SK-N-MC (cell line): ENCODE data around the gene RHBDF2.

Experiments used
- DNase-seq: peaks from one replicate; pipeline ENCODE4 v3.0.0-alpha.2; 2011; ENCODE audit warnings: low read depth, low spot score
- H3K27ac ChIP-seq: fragments of 200-600 bp; sonication (generic); 2 replicates; pipeline ENCODE4 v1.5.1; 2016; ENCODE audit warnings: mixed run types
- H3K36me3 ChIP-seq: fragments of 200-600 bp; sonication (generic); 2 replicates; pipeline ENCODE4 v1.6.1; 2017; ENCODE audit warnings: antibody characterized with exemption, low read length, mixed read lengths; ENCODE audit not compliant: insufficient read depth
- H3K4me3 ChIP-seq: fragments of 200-600 bp; sonication (generic); 2 replicates; pipeline ENCODE4 v1.5.1; 2016
- H3K9ac ChIP-seq: fragments of 200-600 bp; sonication (generic); 2 replicates; pipeline ENCODE4 v1.8.0; 2017; ENCODE audit warnings: mixed run types, mixed read lengths; ENCODE audit not compliant: insufficient read length
- H3K9me3 ChIP-seq: fragments of 200-600 bp; sonication (generic); 2 replicates; pipeline ENCODE4 v1.6.1; 2017; ENCODE audit warnings: low read depth, mild to moderate bottlenecking, antibody characterized with exemption, low read length, moderate library complexity, mixed read lengths
- EZH2 ChIP-seq: fragments of 200-600 bp; sonication (generic); IDR thresholded peaks from one replicate; pipeline ENCODE4 v1.6.1; 2017; ENCODE audit warnings: antibody characterized with exemption
- FOXP2 ChIP-seq: optimal IDR thresholded peaks from 2 replicates; pipeline ENCODE3; 2011; ENCODE audit warnings: mild to moderate bottlenecking, moderate library complexity; ENCODE audit not compliant: insufficient read depth; ENCODE audit errors: extremely low read length, control extremely low read depth
- POLR2AphosphoS5 ChIP-seq: IDR thresholded peaks from 2 replicates; pipeline ENCODE4 v1.6.1; 2012; ENCODE audit warnings: mild to moderate bottlenecking, low read depth, low read length, borderline replicate concordance

Gene RHBDF2

DNA sequence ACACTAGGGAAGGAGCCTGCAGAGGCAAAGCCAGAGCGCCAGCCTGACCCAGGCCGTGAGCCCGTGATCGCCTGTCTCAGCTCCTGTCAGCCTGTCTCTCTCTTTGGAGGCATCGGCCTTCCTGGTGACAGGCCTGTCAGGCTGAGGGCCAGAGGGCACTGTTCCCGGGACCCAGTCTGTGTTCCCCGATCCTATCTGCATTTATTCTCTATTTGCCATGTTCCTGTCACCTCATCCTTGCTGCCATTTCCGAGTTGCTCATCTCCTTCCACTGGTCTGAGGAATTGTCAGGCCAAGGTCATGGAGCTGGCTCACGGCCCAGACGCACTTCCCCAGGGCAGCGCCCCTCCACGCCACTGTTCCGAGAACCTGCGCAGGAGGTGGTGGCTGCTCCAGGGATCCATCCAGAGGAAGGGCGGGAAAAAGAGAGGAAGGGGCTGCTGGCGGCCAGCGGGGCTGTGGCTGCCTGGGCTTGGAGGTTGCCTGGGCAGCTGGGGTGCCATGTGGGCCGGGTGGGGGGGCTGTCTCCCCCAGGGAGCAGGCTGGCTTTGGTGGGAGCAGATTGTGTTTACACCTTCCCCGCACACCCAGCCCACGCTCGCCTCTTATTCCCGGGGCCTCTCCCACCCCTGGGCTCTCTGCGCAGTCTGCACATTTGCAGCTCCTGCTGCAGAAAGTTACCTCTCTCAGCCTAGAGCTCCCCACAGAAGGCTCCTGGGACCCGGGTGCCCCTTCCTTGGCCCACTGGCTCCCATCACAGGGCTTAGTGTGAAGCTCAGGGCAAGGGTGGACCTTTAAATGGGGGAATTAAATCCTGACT, 43.5 kb upstream of the RHBDF2 start:
- H3K36me3 ChIP-seq, result no peaks in the 10 kb centered on the region
- TF ChIP-seq FOXP2 (no peak), POLR2AphosphoS5 (no peak), EZH2 (no peak)
- no peaks in the 10 kb centered on the region for H3K9me3 ChIP-seq
- no peak for DNase-seq
- H3K27ac ChIP-seq, result no peak overlapping the region
- no peak overlapping the region for H3K9ac ChIP-seq
- H3K4me3 ChIP-seq, result peak overlapping the region; percentile 66

DNA sequence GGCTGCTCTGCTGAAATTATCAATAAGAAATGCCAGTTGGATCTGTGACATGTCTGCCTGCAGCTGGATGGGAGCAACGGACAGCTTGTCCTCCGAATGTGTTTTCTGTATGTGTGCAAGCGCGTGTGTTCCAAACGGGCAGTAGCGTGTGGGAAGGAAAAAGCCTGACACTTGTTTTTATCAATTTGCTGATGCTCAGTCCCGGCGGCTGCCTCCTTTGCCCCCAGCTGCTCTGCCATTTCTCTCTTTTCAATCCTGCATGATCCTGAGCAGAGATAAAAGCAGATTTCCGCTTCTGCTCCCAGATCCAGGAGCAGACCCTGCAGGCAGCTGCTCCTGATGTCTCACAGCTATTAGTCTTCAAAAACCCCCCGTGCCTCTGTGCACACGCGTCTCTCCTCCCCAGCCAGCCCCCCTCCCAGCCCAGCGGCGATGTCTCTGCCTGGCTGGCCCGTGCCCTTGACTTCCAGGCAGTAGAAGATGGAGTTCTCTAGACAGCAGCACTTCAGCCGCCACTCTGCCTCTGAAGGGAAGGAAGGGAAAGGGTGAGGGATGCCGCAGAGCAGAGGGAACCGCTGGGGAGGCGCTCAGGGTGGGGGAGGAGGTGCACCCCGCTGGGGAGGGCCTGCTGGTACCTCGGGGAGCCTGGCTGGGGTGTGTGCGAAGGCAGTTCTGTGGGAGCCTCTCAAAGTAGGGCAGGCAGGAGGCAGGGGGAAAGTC, 42.8 kb upstream of the RHBDF2 start:
- TF ChIP-seq FOXP2, result peak; percentile 69
- no peak for TF ChIP-seq EZH2
- no peak for TF ChIP-seq POLR2AphosphoS5
- H3K9ac ChIP-seq, result no peak overlapping the region
- H3K36me3 ChIP-seq, result no peaks in the 10 kb centered on the region
- H3K9me3 ChIP-seq, result no peaks in the 10 kb centered on the region
- H3K27ac ChIP-seq, result no peak overlapping the region
- peak overlapping the region; percentile 66 for H3K4me3 ChIP-seq
- no peak for DNase-seq

DNA sequence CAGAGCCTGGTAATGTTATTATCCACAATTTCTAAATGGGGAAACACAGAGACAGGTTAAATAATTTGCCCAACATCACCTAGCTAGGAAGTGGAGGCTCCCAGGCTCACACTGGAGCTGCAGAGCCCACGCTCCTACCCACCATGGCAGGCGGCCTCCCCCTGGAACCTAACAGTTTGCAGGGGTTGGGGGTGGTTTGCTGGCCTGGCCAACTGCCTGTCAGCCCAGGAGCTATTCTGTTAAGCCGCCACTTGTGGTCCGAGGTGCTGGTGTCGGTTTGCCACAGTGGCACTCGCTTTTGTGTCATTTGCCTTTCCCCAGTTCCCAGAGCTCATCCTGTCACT, 42.2 kb upstream of the RHBDF2 start:
- Histone ChIP-seq H3K9ac (no peak overlapping the region), H3K9me3 (no peaks in the 10 kb centered on the region), H3K4me3 (peak overlapping the region; percentile 66), H3K27ac (no peak overlapping the region), H3K36me3 (no peaks in the 10 kb centered on the region)
- no peak for TF ChIP-seq FOXP2
- TF ChIP-seq POLR2AphosphoS5, result no peak
- no peak for TF ChIP-seq EZH2
- DNase-seq, result no peak

DNA sequence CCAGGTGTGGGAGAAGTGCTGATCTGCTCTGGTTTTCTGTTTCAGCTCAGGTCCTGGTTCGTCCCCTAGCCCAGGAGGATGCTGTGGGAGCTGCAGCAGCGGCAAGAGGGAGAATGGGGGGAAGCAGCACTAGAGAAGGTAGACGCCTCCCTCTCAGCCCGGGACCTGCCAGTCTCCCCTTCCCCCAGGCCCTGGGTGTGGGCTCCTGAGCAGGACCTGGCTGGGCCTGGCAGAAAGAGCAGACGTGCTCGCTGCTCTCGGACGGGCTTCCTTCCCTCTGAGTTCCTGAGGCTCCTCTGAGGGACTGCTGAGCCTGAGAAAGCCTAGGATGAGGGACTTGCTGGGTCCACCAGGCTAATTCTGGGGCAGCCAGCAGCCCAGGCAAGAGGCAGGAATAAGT, 41.8 kb upstream of the RHBDF2 start:
- DNase-seq, result no peak
- Histone ChIP-seq H3K9me3 (no peaks in the 10 kb centered on the region), H3K27ac (no peak overlapping the region), H3K4me3 (no peak overlapping the region), H3K9ac (no peak overlapping the region), H3K36me3 (no peaks in the 10 kb centered on the region)
- no peak for TF ChIP-seq POLR2AphosphoS5
- TF ChIP-seq EZH2, result no peak
- TF ChIP-seq FOXP2, result no peak

DNA sequence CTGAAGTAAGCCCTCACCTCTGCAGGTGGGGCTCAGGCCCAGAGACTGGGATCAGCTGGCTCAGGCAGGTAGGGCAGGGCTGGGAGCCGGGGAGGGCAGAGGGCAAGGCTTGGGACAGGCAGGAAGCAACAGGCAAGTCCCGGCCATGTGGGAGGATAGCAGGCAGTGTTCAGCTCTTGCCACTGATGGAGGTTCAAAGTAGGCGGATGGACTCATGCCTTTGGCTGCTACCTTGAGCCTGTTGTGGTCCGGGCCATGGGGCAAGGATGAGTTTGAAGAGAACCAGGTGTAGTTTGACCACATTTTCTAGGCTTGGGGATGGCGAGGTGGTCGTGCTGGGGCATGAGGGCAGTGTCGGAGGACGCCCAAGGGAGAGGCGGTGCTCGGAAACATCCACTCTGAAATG, 41.3 kb upstream of the RHBDF2 start:
- no peak for DNase-seq
- H3K36me3 ChIP-seq, result no peaks in the 10 kb centered on the region
- no peak overlapping the region for H3K4me3 ChIP-seq
- no peak for TF ChIP-seq EZH2
- TF ChIP-seq FOXP2, result no peak
- no peak for TF ChIP-seq POLR2AphosphoS5
- no peaks in the 10 kb centered on the region for H3K9me3 ChIP-seq
- H3K27ac ChIP-seq, result no peak overlapping the region
- no peak overlapping the region for H3K9ac ChIP-seq

DNA sequence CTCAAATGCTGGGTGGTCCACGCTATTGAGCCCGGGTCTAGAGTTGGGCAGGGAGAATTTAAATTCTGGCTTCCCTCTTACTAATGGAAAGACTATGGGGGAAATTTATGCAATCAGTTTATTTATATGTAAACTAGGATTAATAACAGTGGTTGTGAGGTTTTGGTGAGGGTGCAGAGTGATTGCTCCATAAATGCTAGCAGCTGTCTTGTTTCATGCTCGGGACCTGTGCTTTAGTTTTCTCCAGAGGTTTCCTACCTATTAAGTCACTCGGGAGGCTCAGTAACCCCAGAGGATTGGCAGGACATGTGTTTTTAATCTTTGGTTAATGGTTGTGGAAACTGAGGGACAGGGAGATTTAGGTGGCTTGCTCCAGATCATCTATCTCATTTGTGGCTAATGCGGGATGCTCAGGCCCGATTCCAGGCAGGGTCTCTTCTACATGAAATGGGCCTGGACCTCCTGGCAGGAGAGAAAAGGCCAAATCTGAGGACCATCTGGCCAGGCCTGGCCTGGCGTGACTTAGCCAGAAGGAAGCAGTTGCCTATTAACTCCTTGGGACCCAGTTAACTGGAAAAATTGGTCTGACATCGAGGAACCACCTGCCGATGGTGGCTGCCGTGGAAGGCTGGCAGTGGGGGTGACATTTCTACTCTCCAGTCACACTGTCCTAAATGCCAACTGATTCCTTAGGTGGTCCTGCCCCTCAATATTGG, 40.7 kb upstream of the RHBDF2 start:
- Histone ChIP-seq H3K27ac (no peak overlapping the region), H3K4me3 (no peak overlapping the region), H3K36me3 (no peaks in the 10 kb centered on the region), H3K9me3 (no peaks in the 10 kb centered on the region), H3K9ac (no peak overlapping the region)
- no peak for DNase-seq
- TF ChIP-seq POLR2AphosphoS5 (no peak), FOXP2 (no peak), EZH2 (no peak)

DNA sequence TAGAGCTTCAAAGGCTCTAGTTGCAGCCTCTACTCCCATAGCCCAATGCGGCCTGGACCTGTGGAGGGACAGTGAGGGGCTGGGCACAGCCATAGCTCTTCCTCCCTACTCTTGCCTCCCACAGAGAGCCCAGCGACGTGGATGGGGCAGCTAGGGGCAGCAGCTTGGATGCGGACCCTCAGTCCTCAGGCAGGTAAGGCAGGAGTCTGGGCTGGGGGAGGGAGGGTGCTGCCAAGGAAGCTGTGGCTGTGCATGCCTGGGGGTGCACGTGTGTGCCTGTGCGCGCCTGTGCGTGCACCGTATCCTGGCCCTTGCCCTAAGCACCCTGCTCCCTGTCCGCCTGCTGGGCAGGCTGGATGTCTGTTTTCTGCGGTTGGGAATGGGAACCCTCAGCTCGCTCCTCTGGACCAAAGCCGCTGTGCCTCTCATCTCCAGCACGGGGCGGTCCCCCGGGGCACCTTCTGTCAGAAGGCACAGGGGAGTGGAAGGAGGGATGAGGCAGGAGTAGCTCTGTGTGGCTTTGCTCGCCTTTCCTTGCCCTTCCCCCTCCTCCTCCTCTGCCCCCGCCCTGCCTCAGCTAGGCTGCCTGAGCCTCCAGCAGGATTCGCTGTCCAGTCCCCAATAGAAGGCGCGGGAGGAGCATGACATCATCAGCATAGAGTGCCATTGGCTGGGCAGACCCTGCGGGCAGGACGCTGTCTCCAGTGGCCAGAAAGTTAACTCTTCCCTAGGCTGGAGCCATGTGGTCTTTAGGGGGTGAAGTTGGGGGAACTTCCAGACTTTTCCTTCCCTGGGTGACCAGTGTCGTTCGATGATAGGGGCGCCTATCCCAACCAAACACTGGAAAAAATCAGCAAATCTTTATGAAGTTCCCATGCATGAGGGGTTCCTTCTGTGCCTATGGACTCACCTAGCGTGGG, 39.4 kb upstream of the RHBDF2 start:
- no peak overlapping the region for H3K4me3 ChIP-seq

DNA sequence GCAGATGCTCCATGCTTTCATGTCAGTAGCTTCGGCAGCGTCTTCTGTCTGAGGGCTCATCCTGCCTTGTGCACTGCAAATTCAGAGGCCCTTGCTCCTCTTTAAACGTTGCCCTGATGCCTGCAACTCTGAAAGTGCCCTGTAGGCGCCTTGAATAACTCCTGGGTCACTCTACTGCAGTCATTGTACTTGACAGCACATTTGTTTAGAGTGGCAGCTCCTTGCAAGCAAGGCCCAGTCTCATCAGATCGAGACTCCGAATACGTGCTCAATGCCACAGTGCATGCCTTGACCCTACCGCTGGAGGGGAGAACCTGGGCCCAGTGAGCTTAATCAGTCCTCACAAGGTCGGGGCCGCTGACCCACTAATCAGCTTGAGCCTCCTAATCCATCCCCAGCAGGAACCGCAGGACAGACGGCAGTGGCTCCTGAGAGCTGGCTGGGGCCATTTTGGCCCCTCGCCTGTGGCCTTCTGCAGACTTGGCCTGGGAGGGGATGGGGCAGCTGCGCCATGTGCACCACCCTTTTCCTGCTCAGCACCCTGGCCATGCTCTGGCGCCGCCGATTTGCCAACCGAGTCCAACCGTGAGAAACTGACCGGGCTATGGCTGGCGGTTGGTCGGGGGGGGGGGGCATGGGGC, 38.5 kb upstream of the RHBDF2 start, which contains the start of gene PRCD:
TSS of gene PRCD (plus strand) at position 414 of the 641 bp plus-strand sequence. CDS start at position 512, 98 bp downstream.
- no peak within 1 kb of the TSS for H3K9ac ChIP-seq
- no peaks in the 10 kb centered on the region for H3K36me3 ChIP-seq
- TF ChIP-seq POLR2AphosphoS5, result no peak
- TF ChIP-seq EZH2, result no peak
- TF ChIP-seq FOXP2, result no peak
- H3K27ac ChIP-seq, result no peak within 1 kb of the TSS
- no peaks in the 10 kb centered on the region for H3K9me3 ChIP-seq
- no peak within 1 kb of the TSS for H3K4me3 ChIP-seq
- DNase-seq, result no peak

More for the DNA sequence above, 39.4 kb upstream of the RHBDF2 start:
- H3K9me3 ChIP-seq, result no peaks in the 10 kb centered on the region
- no peak for TF ChIP-seq FOXP2
- no peak for TF ChIP-seq EZH2
- TF ChIP-seq POLR2AphosphoS5, result no peak; the same call in 1 of the 2 replicates
- H3K27ac ChIP-seq, result no peak overlapping the region
- no peak for DNase-seq
- H3K9ac ChIP-seq, result no peak overlapping the region
- no peaks in the 10 kb centered on the region for H3K36me3 ChIP-seq
